ENCODE data around the gene PRORP.

DNA sequence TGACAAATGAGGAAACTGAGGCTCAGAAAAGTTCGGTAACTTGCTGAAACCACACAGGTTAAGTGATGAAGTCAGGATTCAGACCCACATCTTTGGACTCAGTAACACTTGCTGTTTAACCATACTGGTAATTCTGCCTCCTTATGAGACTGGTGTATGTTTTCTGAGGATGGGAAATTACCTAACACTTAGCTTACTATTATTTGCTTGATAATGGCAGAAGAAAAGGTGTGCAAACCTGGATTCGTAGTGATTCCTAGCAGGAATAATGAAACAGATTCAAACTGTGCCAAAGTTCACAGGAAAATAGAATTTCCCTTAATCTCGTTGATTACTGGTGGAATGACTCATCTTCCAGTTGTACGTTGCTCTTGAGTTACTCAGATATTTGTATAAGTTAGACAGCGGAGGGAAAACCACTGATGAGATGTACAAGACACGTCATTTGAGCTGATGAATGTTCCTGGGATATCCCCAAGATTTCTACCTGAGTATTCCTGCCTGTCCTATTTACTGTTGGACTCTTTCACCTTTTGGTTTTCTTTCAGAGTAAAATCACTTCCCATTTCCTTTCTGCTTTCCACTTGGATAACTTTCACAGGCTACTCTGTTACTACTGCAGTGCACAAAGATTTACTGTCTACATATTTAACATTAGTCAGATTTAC is 37.5 kb downstream of the PRORP start:
- TF ChIP-seq, protein P1, sequence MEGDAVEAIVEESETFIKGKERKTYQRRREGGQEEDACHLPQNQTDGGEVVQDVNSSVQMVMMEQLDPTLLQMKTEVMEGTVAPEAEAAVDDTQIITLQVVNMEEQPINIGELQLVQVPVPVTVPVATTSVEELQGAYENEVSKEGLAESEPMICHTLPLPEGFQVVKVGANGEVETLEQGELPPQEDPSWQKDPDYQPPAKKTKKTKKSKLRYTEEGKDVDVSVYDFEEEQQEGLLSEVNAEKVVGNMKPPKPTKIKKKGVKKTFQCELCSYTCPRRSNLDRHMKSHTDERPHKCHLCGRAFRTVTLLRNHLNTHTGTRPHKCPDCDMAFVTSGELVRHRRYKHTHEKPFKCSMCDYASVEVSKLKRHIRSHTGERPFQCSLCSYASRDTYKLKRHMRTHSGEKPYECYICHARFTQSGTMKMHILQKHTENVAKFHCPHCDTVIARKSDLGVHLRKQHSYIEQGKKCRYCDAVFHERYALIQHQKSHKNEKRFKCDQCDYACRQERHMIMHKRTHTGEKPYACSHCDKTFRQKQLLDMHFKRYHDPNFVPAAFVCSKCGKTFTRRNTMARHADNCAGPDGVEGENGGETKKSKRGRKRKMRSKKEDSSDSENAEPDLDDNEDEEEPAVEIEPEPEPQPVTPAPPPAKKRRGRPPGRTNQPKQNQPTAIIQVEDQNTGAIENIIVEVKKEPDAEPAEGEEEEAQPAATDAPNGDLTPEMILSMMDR (IDR thresholded peaks at IDR 0.05) = no peak
- no peak for TF ChIP-seq POLR2A (IDR thresholded peaks at IDR 0.05)

Data from thyroid gland (tissue), 4 donors.